HFF-Myc (cell line): ENCODE measurements around the gene CYP27A1.

Source experiments
- DNase-seq: peaks from one replicate; pipeline ENCODE4 v3.0.0-alpha.2; 2011; ENCODE audit warnings: low read depth; ENCODE audit errors: extremely low read depth
- H3K4me3 ChIP-seq: replicated peaks from 2 replicates; pipeline ENCODE4 v1.5.1; 2011; ENCODE audit warnings: low read depth, mild to moderate bottlenecking, control low read depth, low read length
- TF ChIP-seq, protein P1 (sequence below): IDR thresholded peaks from 2 replicates; pipeline ENCODE4 v1.5.1; 2012; ENCODE audit warnings: mild to moderate bottlenecking, low read depth, low read length, control low read depth; ENCODE audit errors: missing control alignments

Gene CYP27A1

DNA sequence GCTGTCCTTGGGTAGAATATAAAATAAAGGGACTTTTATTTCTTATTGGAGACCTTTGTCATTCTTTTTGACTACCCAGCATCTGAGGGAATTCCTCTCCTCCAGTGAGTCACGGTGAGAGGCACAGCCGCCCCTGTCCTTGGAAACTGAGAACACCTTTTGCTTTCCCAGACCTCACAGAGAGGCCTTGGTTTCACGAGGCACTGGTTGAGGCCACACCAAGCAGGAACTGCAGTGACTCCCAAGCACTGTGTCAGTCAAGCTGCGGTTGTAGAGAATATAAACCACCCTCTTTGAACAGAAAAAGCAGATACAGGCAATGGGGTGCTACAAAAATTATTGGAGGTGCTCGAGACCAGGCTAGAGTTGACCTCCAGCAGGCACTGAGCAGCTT lies 33.3 kb downstream of the CYP27A1 start:
- TF ChIP-seq, protein P1, sequence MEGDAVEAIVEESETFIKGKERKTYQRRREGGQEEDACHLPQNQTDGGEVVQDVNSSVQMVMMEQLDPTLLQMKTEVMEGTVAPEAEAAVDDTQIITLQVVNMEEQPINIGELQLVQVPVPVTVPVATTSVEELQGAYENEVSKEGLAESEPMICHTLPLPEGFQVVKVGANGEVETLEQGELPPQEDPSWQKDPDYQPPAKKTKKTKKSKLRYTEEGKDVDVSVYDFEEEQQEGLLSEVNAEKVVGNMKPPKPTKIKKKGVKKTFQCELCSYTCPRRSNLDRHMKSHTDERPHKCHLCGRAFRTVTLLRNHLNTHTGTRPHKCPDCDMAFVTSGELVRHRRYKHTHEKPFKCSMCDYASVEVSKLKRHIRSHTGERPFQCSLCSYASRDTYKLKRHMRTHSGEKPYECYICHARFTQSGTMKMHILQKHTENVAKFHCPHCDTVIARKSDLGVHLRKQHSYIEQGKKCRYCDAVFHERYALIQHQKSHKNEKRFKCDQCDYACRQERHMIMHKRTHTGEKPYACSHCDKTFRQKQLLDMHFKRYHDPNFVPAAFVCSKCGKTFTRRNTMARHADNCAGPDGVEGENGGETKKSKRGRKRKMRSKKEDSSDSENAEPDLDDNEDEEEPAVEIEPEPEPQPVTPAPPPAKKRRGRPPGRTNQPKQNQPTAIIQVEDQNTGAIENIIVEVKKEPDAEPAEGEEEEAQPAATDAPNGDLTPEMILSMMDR: no peak
- no peak for DNase-seq
- H3K4me3 ChIP-seq: no peak overlapping the region

DNA sequence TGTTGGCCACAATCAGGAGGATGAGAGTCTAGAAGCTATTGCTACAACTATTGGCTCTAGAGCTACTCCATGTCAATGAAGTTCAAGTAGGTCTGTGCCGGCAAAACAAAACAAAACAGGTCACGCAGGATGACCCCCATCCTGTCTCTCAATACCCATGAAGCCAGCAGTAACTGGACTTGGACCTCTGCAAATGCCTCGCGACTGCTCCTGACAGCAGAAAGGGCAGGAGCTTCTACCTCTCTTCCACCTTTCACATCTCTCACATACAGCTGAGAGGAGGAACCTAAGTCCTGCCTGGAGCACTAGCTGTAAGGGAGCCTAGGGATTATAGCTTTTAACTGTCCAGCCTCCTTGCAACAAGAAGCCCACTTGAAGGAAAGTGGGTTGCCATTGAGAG lies 33.7 kb downstream of the CYP27A1 start:
- DNase-seq: no peak
- TF ChIP-seq, protein P1: no peak

DNA sequence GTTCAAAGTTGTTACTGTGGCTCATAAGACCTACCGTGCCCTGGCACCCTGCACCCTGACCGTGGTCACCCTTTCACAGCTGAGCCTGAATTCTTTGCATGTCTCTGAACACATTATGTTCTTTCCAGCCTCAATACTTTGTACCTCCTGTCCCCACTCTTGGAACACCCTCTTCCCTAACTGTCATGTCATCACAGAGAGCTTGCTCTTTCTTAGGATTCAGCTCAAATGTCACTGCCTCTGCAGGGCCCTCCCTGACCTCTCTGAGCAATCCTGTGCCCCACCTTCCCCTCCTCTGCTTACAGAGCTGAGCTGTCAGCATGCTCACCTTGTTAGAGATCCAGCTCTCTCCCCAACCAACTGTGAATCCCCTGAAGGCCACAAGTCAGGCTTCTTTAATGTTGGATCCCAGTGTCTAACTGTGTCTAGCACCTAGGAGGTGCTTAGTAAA lies 34.6 kb downstream of the CYP27A1 start:
- TF ChIP-seq, protein P1: no peak
- H3K4me3 ChIP-seq: no peak overlapping the region
- no peak for DNase-seq

More for the DNA sequence above, 33.7 kb downstream of the CYP27A1 start:
- no peak overlapping the region for H3K4me3 ChIP-seq

DNA sequence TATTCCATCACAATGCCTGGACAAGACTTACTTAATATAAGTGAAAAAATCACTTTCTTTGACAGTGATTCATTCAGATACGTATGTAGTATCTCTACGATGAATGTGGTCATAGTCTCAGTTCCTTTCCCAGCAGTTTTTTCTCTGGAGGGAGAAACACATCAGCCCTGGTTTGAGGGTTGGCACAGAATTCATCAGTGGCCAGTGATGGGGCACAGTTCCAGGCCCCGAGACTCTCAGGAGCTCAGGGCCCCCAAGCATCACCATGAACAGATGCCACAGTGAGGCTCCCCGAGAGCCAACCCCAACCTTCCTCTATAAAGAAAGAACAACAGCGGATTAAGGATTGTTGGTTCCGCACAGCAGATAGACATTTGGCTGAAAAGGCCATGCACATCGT lies 37.1 kb downstream of the CYP27A1 start:
- TF ChIP-seq, protein P1: no peak
- no peak overlapping the region for H3K4me3 ChIP-seq

DNA sequence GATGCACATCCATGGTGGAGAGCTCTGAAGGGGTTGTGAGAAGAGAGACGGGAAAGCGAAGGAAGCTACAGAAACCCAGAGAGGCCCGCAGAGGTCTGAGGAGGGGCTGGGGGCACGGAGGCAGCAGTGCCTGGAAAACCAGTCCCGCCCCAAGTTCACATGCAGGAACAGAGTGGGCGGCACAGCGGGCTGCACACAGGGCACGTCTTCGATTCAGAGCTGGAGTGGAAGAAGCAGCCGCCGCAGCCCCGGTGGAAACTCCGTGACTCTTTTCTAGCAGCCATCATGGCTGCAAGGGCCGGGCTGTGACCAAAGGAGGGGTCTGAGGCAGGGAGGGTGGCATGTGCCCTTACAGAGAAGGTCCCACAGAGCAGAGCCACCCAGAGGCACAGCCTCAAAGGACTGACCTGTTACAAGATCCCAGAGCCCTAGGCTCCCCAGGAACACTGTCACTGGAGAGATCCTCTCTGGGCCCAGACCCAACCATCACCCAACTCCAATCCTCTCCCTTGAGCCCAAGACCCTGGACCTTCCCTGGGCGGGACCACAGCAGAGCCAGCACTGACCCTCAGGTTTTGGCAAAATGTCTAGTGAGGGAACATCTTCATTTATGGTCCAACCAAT lies 38.9 kb downstream of the CYP27A1 start:
- H3K4me3 ChIP-seq: no peak overlapping the region
- TF ChIP-seq, protein P1: no peak
- no peak for DNase-seq

More for the DNA sequence above, 37.1 kb downstream of the CYP27A1 start:
- no peak for DNase-seq

DNA sequence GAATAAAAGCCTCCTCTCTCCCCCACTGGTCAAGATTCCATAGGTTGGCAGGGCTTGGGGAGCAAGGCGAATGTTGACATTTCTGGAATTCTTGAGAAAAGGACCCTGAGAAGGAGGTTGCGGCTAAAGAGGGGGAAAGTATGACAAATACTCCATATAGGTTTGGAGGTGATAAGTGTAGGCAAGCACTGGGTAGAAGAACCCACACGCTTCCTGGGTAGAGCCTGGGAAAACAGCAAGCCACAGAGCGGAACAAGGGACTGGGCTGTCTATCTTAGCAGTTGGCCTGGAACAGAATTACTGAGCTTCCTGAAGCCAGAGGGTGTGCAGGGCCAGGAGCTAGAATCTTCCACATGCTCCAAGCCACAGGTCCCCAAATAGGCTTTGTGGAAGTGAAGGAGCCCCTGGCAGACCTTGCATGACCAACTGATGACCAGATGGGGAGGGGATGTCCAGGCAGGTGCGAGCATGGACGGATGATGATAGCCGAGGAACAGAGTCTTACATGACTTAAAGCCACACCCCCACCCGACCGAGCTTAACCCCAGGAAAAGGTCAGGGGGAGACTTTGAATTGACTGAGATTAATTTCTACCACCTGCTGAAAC lies 39.8 kb downstream of the CYP27A1 start:
- H3K4me3 ChIP-seq: no peak overlapping the region
- TF ChIP-seq, protein P1: no peak
- DNase-seq: no peak
